Adipose tissue (tissue), 3 donors: Measurements from ENCODE around the gene CLEC20A. TPM values are rescaled to one million over a fixed set of nuclear protein-coding genes. Genes with fewer than 3 reads are reported as not detected.

Source experiments
- H3K27ac ChIP-seq: one replicate; pipeline ENCODE4 v1.5.1; 2013; ENCODE audit warnings: low read depth, low read length
- WGBS, 3 donors: extraction: QIAGEN DNeasy Blood & Tissue Kit; methylation state at CpG; one replicate each; pipeline ENCODE4 v1.1.7; 2013; 5-methylcytosine and 5-hydroxymethylcytosine counted together
- polyA plus RNA-seq, 3 donors: library from polyadenylated mRNA; stranded (reverse); fragments of 200-250 nt; gene quantifications; one replicate each; pipeline ENCODE4 v1.2.3, GENCODE V29; 2013
- donor health status: healthy with polysubstance abuse.
- donor health status: Bipolar disorder and iron deficiency.
- donor health status: healthy.

The CLEC20A gene
- polyA plus RNA-seq, 3 donors = not detected

GRCh38 chr1:178452013-178452412, 44.8 kb downstream of the CLEC20A start:
- no peak overlapping the region for H3K27ac ChIP-seq
- WGBS, 3 donors = 95 to 96% (median 96%) methylated on average over 3 of the region's 3 CpGs

- no peak overlapping the region for H3K27ac ChIP-seq
- WGBS, 3 donors = 67 to 89% (median 79%) methylated on average over 3 of the region's 3 CpGs
Observed at GRCh38 chr1:178451529-178451928, 45.2 kb downstream of the CLEC20A start.

- 93 to 95% (median 94%) methylated on average over 6 of the region's 6 CpGs for WGBS, 3 donors
Observed at GRCh38 chr1:178450871-178451270, 45.9 kb downstream of the CLEC20A start.

GRCh38 chr1:178442925-178443324, 53.8 kb downstream of the CLEC20A start:
- 90 to 94% (median 94%) methylated on average over 3 of the region's 3 CpGs for WGBS, 3 donors
- H3K27ac ChIP-seq = no peak overlapping the region

More at GRCh38 chr1:178450871-178451270, 45.9 kb downstream of the CLEC20A start:
- no peak overlapping the region for H3K27ac ChIP-seq

GRCh38 chr1:178438432-178438831, 58.3 kb downstream of the CLEC20A start:
- no peak overlapping the region for H3K27ac ChIP-seq
- WGBS, 3 donors = 70 to 81% (median 75%) methylated on average over 2 of the region's 2 CpGs

GRCh38 chr1:178436899-178437298, 59.9 kb downstream of the CLEC20A start:
- 89 to 96% (median 92%) methylated on average over 2 of the region's 2 CpGs for WGBS, 3 donors
- H3K27ac ChIP-seq = no peak overlapping the region

GRCh38 chr1:178434899-178435435, 61.8 kb downstream of the CLEC20A start:
- no peak overlapping the region for H3K27ac ChIP-seq

GRCh38 chr1:178434360-178434759, 62.4 kb downstream of the CLEC20A start:
- 71 to 79% (median 73%) methylated on average over 1 of the region's 1 CpG for WGBS, 3 donors
- H3K27ac ChIP-seq = no peak overlapping the region

Other genes starting within 250 kb of the CLEC20A start
- under 1 TPM in 1 of 3 donors, not detected in 2; 0.06 TPM for gene TEX35, start 16.1 kb upstream of the CLEC20A start, polyA plus RNA-seq
- 1 to 10 TPM; 1.5 to 7.3 (median 1.9) TPM for gene RALGPS2, start 228.3 kb upstream of the CLEC20A start, polyA plus RNA-seq